NCI-H69 (cell line): Measurements from ENCODE around the gene RPS6KA2.
"Not testable (repeated sequence)": the region's sequence is repeated elsewhere in the genome, so short reads cannot be mapped to it uniquely, and the experiment has no call there.

ENCODE experiments used
- DNase-seq: peaks from one replicate; lab custom pipeline; 2025; lab: John Stamatoyannopoulos, UW

RPS6KA2 gene

DNA sequence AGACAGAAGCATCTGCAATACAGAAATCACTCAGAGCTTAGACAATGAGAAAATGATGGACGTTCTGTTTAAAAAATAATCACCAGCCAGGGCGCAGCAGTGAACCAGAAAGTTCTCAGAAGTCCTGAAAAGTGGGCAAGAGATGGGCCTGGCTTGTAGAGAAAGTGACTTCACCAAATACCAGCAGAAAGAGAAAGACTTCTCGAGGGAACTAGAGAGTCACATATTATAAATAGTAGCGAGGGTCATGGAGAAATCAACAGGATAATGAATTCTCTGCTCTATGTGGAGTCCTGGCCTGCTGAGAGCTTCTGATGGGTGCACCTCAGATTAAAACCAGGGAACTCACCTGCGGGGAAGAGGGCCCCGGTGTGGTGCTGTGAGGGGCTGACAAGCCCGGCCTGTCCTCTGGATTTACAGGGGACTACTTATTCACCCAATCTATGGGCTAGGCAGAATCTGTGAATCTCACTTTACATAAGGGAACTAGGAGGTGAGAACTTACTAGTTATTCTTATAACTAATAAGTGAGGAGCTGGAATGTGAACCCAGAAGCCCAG, 35.0 kb downstream of the RPS6KA2 start:
- no peak for DNase-seq

DNA sequence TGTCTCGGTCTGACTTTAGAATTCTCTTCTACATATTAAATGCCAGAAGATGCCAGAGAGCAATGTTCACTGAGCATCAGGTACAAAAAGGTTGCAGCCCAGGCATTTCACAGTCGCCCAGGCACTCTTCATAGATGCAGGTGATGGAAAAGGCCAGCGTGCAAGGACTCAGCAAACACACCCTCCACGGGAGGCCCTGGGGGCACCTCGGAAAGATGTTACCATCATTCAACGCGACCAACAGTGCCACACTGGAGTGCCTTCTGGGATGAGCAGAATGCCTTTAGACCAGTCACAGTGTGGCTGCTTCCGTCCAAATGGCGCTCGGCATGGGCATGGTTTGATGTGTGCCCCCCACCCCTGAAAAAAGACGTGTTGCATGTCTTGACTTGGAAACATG, 36.0 kb downstream of the RPS6KA2 start:
- DNase-seq, result no peak

DNA sequence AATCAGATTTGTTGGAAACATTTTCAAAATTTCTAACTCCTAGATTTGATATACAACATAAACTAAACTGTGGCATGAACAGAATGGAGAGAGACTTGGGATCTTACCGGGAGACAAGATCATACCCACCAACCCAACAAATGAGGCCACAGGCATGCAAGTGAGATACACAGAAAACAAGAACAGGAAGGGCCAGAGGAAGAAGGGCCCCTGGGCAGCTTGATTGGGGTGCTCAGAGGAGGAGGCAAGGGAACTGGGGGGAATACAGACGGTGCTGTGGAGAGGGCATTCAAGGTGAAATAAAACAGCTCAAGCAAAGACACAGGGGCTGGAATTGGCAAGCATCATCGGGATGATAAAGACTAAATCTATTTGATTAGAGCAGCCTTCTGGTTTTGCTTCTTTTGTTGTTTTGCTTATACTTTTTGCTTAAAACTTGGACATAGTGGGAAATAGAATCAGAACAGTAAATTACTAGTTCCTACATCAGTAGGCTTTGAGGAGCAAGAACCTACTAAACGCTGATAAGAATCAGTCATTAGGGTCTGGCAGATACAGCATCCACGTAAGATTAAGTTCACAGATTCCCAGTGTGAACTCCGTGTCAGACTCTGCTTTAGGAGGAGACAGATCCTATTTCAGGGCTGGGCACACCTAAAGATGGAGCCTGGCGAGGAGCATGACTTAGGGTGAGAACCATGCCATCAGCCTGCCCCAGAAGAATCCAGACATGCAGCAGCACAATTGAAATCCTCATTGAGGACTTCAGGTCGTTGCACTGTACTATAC, 37.1 kb downstream of the RPS6KA2 start:
- no peak for DNase-seq

- no peak for DNase-seq
These were observed 37.7 kb downstream of the RPS6KA2 start for GRCh38 chr6:166589337-166589731.

DNA sequence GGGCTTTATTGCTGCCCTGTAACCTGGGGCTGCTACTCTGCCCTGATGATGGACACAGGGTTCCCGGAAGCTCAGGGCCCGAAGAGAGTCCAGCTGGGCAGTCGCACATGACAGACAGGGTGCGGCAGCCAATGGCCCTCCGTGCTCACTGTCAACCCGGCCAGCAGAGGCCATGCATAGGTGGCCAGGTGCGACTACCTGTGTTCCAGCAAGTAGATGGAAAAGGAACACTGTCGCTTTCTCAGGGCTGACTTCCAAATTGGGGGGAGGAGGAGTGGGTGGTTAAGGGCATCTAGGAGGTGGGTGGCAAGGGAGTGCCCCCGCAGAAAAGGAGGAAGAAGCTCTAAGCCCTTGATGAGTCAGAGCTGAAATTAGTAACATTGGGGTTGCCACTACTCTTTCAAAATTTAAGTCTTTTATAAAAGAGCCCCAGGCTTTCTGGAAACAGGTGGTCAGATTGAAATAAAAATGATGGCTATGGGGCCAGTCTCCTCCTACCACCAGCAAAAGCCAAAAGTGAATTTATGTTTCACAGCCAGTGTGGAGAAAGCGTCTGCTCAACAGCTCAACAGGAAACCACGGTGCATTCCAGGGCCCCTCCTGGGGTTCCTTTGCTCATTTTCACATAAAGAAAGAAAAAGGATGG, 38.2 kb downstream of the RPS6KA2 start:
- DNase-seq, result no peak

- DNase-seq, result no peak
These were observed 39.2 kb downstream of the RPS6KA2 start for GRCh38 chr6:166587631-166588413.

DNA sequence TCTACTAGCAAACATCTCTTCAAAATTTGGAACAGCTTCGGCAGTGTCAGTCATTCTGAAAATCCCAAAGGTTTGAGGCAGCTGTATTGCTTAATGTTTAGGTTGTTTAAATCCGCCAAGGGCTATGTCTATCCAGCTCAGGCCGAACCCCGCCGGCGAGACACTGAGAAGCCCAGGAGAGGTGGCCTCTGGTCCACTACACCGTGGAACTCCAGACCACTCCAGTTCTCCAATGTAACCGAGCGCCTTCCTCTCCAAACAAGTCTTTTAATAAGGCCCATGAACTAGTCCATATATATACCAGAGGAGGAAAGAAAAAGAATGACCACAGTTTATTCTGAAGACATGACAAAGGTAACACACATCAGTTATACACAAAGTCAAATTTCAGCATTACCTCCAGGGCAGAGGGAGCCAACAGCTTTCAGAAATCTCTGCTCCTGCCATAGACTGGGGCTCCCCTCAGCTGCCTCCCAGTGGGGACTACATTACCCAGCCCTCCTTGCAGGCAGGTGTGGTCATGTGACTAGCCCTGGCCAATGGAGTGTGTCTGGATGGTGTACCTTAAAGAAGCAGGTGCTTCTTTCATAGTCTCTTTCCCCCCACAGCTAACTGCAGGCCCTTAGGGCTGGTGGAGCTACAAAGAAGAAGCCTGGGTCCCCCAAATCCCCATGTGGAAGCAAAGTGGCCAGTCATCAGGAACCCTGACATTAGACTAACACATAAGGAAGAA, 40.5 kb downstream of the RPS6KA2 start, which contains the start of gene RAMACL:
Gene RAMACL, minus strand, starts transcription at position 255 of the 733 bp plus-strand sequence. Its CDS starts 201 bp downstream, at position 54.
- DNase-seq, result no peak

DNA sequence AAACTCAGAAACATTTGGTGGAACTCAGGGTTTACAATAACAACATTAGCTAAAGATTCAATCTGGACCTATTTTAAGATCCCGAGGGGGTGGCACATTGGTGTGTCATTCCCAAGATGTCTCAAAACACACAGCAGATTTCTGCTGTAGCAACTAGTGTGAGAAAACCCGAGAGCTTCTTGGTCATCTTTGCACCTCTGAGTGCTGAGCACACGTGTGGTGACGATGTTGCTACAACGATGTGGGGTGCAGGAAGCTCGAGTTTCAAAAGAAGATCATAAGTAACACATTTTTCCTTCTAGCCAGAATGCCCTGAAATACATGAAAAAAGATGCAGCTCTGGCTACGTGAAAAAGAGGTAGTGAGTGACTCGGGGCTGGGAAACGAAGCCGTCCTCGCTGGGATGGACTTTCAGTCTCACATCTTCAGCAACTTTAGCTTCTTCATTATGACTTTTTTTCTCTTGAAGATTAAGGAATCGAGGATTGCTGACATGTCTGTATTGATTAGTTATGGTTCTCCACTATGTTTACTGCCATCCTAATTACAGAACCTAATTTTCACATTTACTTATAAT, 42.1 kb downstream of the RPS6KA2 start:
- DNase-seq, result no peak

- DNase-seq, result no peak
These were observed 42.9 kb downstream of the RPS6KA2 start for GRCh38 chr6:166584155-166584554.

DNA sequence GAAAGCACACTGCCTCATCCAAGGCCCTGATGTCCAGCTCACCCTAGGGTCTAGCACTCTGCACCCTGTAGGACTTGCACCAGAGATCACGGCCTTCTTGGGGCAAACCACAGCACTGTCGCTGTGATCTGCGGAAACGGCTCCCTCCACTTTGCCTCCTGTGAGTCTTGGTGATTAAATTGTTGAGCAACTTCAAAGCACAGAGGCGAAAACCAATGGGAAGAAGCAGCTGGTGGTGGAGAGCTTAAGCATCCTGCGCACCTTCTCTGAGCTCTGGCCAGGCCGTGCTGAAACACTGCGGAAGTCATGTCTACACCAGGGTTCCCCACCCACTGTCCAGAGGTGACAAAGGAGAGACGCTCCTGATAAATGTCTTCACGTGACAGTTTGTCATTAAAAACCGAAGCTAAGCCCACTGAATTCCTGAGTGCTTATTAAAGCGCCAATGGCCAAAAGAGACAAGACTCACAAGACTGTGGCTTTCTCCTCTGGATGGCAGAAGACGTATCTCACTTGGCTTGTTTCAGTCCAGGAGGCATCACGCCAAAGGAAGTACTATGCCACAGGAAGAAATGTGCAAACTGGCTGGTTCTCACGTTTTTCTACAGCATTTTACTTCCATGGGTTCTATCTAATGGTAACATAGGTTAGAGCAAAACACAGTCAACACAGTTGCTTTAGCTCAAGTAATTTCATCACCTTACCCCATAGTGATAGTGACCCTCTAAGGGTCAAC, 43.7 kb downstream of the RPS6KA2 start:
- DNase-seq, result no peak

GRCh38 chr6:166582258-166582657, 44.8 kb downstream of the RPS6KA2 start:
- DNase-seq, result no peak

GRCh38 chr6:166581801-166582200, 45.2 kb downstream of the RPS6KA2 start:
- DNase-seq, result not testable (repeated sequence)

DNA sequence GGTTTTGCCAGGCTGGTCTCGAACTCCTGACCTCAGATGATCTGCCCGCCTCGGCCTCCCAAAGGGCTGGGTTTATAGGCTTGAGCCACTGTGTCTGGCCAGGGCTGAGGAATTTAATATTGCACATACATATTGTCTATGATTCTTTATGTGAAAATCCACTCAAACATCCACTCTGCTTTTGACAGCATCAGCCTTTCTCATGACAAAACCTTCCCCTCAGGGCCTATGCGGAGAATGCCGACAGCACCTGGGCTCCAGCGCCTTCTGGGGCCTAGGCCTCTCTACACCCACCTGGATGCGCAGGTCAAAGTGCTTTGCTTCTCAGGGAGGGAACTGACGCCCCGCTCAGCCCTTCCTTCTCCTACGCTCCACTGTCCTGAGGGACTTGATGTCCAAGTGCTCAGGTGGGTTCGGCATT, 46.0 kb downstream of the RPS6KA2 start:
- DNase-seq, result no peak

DNA sequence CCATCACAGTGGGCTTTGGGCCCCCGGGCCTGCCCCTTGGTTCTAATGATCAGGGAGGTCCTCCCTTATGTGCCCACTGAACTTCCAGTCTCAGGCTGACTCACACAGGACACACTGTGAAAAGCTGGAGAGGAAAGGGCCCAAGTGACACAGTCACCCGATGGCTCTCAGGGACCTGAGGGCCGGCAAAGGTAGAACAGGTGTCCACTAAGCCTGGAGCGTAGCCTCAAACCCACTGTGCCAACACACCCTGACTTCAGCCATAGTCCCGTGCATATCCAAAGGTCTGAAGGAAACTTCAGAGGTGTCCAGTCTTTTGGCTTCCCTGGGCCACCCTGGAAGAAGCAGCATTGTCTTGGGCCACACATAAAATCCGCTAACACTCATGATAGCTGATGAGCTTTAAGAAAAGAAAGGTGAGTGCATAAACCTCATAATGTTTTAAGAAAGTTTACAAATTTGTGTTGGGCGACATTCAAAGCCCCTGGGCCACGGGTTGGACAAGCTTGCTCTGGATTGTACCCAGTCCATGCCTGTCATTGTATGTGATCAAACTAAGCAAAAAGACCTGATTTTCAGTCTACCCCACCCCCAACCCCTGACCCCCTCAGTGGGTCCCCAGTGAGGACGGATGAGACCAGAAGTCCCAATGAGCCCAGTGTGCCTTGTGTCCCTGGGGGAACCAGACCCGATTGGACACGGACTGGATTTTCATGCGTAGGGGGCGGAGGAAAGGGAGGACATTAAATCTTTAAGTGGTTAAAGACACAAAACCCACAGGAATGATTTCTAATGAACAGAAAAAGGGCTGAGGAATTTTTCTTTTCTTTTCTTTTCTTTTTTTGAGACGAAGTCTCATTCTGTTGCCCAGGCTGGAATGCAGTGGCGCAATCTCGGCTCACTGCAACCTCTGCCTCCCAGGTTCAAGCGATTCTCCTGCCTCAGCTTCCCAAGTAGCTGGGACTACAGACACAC, 46.7 kb downstream of the RPS6KA2 start:
- no peak for DNase-seq

- no peak for DNase-seq
These were observed 47.7 kb downstream of the RPS6KA2 start for GRCh38 chr6:166579237-166579850.

- DNase-seq, result no peak
These were observed 48.4 kb downstream of the RPS6KA2 start for GRCh38 chr6:166578536-166579236.

- DNase-seq, result no peak
These were observed 51.8 kb downstream of the RPS6KA2 start for GRCh38 chr6:166575205-166575604.

DNA sequence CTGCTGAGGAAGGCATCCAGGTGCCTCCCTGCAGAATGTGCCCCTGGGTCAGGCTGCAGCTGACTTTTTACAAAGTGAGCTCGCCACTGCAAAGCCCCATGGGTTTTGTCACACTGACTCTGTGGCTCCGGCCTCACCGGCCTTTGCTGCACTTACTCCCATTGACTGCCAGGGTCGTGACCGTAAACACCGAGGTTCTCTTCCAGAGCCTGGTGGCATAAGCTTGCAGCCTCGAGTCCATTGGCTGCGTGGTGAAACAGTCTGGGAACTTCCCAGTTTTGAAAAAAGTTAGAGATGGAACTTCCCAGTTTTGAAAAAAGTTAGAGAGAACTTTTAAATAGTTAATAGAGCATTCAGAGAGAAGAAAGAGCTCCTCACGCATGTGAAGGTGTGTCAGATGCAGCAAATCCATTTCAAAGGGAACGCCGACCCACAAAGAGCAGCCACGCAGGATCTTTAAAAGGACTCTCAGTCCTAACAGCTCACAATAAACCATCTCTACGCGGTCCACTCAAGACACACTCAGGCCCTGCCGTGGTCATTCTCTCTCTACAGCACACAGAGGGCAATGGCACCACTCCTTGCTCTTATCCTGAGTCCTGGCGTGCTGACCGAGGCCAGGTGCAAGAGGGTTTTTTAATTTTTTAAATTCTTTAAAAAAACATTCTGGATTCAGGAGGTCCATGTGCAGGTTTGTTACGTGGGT, 53.4 kb downstream of the RPS6KA2 start:
- no peak for DNase-seq
